Measurements from ENCODE around the gene ARHGAP45. TPM values are rescaled to one million over a fixed set of nuclear protein-coding genes. Genes with fewer than 3 reads are reported as not detected.
A peak's percentile ranks its signal among the peaks of the same experiment; 100 is the strongest.

Gene ARHGAP45
- total and polyA plus RNA-seq, 9 of the 15 experiments (the other 6 are each of a cell fraction or from before 2014, with no cell fraction given) = 0.08 to 22.1 (median 4.2) TPM

GRCh38 chr19:1020868-1021425, 46.0 kb upstream of the ARHGAP45 start, which contains the start of gene TMEM259 (continued):
- TF ChIP-seq CEBPG (CRISPR knock-in tag; IDR thresholded peaks at IDR 0.05) (no peak), CEBPG (tag; conservative IDR thresholded peaks at IDR 0.05 in 1 of 2, IDR thresholded peaks at IDR 0.05 in 1 of 2) (no peak), ILK (tag; IDR thresholded peaks at IDR 0.05; ENCODE audit: borderline replicate concordance, low read depth) (no peak), MCM5 (IDR thresholded peaks at IDR 0.05; ENCODE audit: low read depth) (no peak), ZNF174 (CRISPR knock-in tag; IDR thresholded peaks at IDR 0.05) (no peak), DNMT1 (IDR thresholded peaks at IDR 0.05) (no peak), ESRRA (IDR thresholded peaks at IDR 0.05; ENCODE audit: borderline replicate concordance, low read depth) (no peak; the same call in 1 of the 2 replicates), HCFC1 (IDR thresholded peaks at IDR 0.05; ENCODE audit: low read depth, low read length) (peak; percentile 77), ASH1L (IDR thresholded peaks at IDR 0.05; ENCODE audit: borderline replicate concordance, low read depth, partially characterized antibody) (no peak), COPS2 (conservative IDR thresholded peaks at IDR 0.05) (no peak), RHOXF2B (CRISPR knock-in tag; conservative IDR thresholded peaks at IDR 0.05) (no peak), POLR2B (IDR thresholded peaks at IDR 0.05; ENCODE audit: low read depth, partially characterized antibody) (no peak), SNRNP70 (optimal IDR thresholded peaks at IDR 0.05; ENCODE audit: low read depth, low read length) (no peak), ZNF76 (CRISPR knock-in tag; IDR thresholded peaks at IDR 0.05; ENCODE audit: borderline replicate concordance) (peak; percentile 95; the same call in 1 of the 2 replicates), ZNF511 (CRISPR knock-in tag; IDR thresholded peaks at IDR 0.05) (no peak), CBFA2T3 (IDR thresholded peaks at IDR 0.05) (no peak), GATAD2A (IDR thresholded peaks at IDR 0.05) (no peak), SAFB (IDR thresholded peaks at IDR 0.05; ENCODE audit: borderline replicate concordance, low read depth, low read length) (no peak)
- TF ChIP-seq, protein P1, sequence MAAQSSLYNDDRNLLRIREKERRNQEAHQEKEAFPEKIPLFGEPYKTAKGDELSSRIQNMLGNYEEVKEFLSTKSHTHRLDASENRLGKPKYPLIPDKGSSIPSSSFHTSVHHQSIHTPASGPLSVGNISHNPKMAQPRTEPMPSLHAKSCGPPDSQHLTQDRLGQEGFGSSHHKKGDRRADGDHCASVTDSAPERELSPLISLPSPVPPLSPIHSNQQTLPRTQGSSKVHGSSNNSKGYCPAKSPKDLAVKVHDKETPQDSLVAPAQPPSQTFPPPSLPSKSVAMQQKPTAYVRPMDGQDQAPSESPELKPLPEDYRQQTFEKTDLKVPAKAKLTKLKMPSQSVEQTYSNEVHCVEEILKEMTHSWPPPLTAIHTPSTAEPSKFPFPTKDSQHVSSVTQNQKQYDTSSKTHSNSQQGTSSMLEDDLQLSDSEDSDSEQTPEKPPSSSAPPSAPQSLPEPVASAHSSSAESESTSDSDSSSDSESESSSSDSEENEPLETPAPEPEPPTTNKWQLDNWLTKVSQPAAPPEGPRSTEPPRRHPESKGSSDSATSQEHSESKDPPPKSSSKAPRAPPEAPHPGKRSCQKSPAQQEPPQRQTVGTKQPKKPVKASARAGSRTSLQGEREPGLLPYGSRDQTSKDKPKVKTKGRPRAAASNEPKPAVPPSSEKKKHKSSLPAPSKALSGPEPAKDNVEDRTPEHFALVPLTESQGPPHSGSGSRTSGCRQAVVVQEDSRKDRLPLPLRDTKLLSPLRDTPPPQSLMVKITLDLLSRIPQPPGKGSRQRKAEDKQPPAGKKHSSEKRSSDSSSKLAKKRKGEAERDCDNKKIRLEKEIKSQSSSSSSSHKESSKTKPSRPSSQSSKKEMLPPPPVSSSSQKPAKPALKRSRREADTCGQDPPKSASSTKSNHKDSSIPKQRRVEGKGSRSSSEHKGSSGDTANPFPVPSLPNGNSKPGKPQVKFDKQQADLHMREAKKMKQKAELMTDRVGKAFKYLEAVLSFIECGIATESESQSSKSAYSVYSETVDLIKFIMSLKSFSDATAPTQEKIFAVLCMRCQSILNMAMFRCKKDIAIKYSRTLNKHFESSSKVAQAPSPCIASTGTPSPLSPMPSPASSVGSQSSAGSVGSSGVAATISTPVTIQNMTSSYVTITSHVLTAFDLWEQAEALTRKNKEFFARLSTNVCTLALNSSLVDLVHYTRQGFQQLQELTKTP (IDR thresholded peaks at IDR 0.05; ENCODE audit: low read depth in 1 of 2, partially characterized antibody in 2 of 2) = peak in 1 of 2 experiments; percentile 92
- TF ChIP-seq, protein P2, sequence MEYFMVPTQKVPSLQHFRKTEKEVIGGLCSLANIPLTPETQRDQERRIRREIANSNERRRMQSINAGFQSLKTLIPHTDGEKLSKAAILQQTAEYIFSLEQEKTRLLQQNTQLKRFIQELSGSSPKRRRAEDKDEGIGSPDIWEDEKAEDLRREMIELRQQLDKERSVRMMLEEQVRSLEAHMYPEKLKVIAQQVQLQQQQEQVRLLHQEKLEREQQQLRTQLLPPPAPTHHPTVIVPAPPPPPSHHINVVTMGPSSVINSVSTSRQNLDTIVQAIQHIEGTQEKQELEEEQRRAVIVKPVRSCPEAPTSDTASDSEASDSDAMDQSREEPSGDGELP (CRISPR knock-in tag; IDR thresholded peaks at IDR 0.05; ENCODE audit: borderline replicate concordance) = peak; percentile 45; the same call in 1 of the 2 replicates
